Dedifferentiated amniotic fluid mesenchymal stem cell (primary cell): ENCODE results near the gene PMAIP1.
A peak's percentile ranks its signal among the peaks of the same experiment; 100 is the strongest.
"Not testable (repeated sequence)": the region's sequence is repeated elsewhere in the genome, so short reads cannot be mapped to it uniquely, and the experiment has no call there.

Experiments
- DNase-seq: peaks from one replicate; pipeline ENCODE4 v3.0.0-alpha.2; 2016; ENCODE audit errors: extremely low spot score

Gene PMAIP1

DNA sequence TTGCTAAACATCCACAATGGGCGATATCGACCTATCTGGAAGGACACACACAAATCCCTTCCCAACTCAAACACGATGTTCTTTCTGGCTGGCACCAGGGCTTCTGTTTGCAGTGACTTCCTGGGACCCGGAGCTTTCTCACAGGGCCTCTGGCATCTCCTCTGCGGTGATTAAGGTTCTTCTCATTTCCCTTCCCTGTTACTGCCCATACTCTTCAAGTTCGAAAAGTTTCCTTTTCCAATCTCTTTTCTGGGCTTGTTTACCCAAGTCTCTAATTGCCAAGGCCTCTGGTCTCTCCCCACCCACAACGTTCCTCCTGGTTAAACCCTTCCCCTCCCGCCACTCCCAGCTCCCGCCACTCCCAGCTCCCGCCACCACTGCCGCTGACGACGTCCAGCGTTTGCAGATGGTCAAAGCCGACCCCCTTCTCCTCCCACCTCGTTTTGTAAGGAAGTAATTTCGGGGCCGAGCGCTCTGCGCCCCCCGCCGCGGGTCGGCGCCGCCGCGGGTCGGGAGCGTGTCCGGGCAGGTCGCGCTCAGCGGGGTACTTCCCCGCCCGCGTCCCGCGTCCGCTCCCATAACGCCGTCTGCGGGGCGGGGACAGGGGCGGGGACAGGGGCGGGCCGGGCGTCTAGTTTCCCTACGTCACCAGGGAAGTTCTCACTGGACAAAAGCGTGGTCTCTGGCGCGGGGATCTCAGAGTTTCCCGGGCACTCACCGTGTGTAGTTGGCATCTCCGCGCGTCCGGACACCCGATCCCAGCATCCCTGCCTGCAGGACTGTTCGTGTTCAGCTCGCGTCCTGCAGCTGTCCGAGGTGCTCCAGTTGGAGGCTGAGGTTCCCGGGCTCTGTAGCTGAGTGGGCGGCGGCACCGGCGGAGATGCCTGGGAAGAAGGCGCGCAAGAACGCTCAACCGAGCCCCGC lies at the start of gene PMAIP1:
PMAIP1 (plus strand) TSS at position 699 of the 924 bp plus-strand sequence; CDS start at position 881, 182 bp downstream.
- peak; percentile 94 for DNase-seq

GRCh38 chr18:59851784-59852399 lies 47.9 kb upstream of the PMAIP1 start:
- DNase-seq: no peak

DNA sequence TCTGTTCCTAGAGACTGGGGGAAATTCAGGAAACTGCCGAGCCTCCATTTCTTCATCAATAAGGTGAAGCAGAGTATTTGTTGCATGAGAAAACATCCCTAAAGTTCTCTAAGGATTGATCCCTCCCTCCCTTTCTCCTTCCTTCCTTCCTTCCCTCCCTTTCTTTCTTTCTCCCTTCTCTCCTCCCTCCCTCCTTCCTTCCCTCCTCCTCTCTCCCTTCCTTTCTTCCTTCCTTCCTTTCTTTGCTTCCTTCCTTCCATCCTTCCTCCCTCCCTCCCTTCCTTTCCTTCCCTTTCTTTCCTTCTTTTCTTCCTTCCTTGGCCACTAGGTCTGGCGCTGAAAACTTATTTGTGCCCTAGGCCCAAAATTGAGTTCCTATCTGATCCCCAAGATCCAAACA lies 47.2 kb upstream of the PMAIP1 start:
- no peak for DNase-seq

- DNase-seq: no peak
These were observed 46.4 kb upstream of the PMAIP1 start for GRCh38 chr18:59853380-59853779.

GRCh38 chr18:59853988-59854387 lies 45.8 kb upstream of the PMAIP1 start:
- not testable (repeated sequence) for DNase-seq

DNA sequence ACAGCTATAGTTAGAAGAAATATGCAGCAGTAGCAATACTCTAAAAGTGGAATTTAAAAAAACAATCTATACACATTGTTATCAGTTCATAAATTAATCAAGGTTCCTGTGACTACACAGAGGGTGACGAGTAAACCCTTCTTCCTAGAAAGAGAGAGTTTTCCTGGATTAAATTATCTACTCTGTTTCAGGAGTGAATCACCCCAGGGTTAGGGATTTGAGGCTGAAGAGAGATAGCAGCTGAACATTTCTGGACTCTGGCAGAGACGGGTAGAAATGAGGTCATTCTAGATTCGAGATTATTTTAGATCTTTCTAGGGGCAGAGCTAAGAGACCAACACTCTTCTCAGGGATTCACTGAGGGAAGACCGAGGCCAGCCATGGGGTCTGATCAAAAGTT lies 38.8 kb upstream of the PMAIP1 start:
- DNase-seq: no peak

- DNase-seq: no peak
These were observed 37.6 kb upstream of the PMAIP1 start for GRCh38 chr18:59861963-59862819.

DNA sequence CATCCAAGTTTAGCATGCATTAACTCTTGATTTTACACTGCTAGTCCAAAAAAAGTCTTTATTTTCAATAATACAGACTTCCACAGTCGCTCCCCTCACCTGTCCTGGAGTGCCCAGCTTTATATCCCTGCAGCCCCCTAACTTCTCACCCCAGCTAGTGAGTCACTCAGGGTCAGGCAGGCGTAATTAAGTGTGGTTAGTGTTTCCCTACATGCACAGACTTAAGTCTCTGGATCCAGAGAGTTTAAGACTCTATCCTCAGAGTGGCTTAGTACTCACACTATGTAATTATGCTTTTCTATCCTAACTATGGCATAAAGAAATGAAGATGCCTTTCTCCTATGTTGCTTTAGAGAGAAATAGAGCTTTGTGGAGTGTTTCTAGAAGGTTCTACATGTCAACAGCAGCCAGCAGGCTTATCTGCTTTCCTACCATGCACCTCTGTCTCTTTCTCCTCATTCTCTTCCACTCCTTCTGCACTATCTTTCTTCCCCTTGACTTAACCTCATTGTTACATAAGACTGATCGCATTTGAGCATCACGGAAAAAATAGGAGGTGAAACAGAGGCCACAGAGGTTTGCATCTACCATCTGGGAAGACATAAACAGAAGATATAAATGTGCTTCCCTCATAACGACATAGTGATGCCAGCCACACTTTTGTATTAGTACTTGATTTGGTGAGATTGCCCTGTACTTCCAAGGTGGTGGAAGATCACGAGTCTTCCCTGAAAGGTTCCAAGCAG lies 34.4 kb upstream of the PMAIP1 start:
- no peak for DNase-seq

DNA sequence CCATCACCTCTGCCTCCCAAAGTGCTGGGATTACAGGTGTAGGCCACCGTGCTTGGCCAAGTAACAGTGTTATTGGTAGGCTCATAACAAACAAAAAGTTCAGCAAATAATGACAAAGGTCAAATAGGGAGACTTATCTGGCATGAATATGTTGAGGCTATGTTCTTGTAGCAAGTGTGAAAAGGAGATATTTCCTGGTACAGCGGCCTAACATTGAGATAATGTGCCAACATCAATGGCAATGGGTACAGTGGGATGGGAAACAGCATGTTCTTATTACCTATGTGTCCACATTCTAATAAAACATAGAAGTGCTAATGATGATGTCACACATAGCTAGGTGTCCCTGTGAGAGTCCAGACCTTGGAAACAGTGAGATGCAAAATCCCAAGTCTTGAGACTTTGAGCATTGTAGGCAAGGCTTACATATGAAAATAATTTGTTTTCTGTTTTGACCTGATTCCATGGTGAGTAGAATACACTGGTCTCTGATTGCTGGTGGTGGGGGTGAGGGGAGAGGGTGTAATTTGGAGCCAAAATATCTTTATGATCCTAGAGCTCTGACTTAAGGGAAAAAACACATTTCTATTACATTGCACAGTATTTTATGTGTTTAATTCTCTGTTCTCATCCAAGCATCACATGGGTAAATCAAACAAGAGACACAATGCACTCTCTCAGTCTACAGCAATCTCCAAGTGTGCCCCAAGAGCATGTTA lies 33.1 kb upstream of the PMAIP1 start:
- DNase-seq: no peak

GRCh38 chr18:59867337-59868104 lies 32.3 kb upstream of the PMAIP1 start:
- DNase-seq: no peak

GRCh38 chr18:59870623-59871130 lies 29.1 kb upstream of the PMAIP1 start:
- no peak for DNase-seq

DNA sequence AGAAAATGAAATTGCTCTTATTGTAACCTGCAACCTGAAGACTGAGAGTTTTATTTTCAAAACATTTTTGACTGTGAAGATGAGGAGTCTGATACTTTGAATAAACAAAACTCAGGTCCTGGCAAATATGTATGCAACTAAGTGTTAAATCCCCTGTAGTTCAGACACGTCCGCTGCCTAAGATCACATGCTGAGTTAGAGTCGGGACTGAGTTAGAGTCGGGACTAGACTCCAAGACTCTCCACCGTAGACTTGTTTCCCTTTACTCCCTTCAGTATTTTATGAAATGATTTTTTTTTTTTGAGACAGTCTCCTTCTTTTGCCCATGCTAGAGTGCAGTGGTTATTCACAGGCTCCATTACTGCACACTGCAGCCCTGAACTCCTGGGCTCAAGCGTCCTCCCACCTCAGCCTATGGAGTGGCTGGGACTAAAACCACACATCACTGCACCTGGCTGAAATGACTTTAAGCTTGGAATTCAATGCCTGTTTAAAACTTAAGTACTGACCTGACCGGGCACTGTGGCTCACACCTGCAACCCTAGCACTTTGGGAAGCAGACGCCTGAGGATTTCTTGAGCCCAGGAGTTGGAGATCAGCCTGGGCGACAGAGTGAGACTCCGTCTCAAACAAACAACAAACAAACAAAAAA lies 28.0 kb upstream of the PMAIP1 start:
- DNase-seq: no peak

DNA sequence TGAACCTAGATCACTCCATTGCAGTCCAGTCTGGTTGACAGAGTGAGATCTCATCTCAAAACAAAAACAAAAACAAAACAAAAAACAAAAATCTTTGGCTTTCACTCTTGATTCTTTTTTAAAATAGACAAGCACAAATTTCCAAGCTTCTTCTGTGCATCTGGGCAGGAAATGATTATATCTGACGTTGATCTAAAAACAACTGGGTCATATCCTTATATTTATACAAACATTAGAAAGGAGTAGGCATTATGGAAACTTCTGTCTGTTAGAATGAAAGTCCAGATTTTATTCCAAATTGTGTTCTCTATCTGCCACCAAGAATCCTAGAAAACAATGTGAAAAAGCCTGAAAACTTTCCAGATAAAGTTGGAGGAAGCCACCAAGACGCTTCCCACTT lies 26.2 kb upstream of the PMAIP1 start:
- no peak for DNase-seq

GRCh38 chr18:59874166-59874565 lies 25.6 kb upstream of the PMAIP1 start:
- DNase-seq: peak; percentile 86

DNA sequence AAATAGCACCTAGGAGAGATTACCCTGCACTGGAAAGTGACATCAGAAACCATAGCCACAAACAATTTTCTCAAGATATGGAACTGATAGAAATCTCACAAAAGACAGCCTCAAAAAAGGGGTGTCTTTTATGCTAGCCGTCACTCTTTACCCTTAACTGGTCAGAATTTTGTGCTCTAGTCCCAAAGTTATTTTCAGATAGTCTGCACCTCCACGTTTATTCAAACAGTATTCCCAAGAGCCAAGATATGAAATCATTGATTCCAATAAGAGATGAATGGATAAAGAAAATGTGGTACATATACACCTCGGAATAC lies 23.5 kb upstream of the PMAIP1 start:
- DNase-seq: no peak

GRCh38 chr18:59877361-59877760 lies 22.4 kb upstream of the PMAIP1 start:
- no peak for DNase-seq

DNA sequence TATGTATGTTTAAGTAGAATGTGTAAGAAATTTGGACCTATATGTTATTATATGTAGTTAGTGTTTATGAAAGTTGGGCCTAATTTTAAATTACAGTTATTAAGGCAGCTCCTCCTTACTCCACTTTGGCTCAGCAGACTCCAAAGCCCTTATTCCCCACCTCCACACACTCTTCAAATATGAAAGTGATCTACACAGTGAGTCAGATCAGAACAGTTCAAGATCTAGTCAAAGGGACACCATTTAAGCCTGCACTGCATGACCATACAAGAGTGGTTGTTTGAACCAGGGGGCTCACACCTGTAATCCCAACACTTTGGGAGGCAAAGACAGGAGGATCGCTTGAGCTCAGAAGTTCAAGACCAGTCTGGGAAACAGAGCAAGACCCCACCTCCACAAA lies 21.2 kb upstream of the PMAIP1 start:
- DNase-seq: no peak

GRCh38 chr18:59881728-59882656 lies 17.8 kb upstream of the PMAIP1 start:
- no peak for DNase-seq
